Endothelial cell of umbilical vein (primary cell): ENCODE measurements around the gene TTLL13. TPM values are rescaled to one million over a fixed set of nuclear protein-coding genes. Genes with fewer than 3 reads are reported as not detected.

Experiments used
- BruUV-seq: library from RNA; stranded (reverse); fragments of 400-500 nt; replicated peaks from 2 replicates; lab custom pipeline; 2021; lab: Mats Ljungman, UMichigan
- CTCF ChIA-PET: fragments of 300-600, 350-600 bp; sonication (Branson Sonifier 250); formaldehyde crosslinking; loops from one replicate; lab custom pipeline; 2021; ENCODE audit warnings: antibody characterized with exemption, inconsistent platforms; lab: Charles Lee
- POLR2A ChIA-PET: fragments of 300-600, 350-600 bp; sonication (Branson Sonifier 250); formaldehyde crosslinking; loops from one replicate; lab custom pipeline; 2021; ENCODE audit warnings: antibody characterized with exemption, inconsistent platforms; lab: Charles Lee
- DNase-seq: peaks from one replicate; pipeline ENCODE4 v3.0.0-alpha.2; 2011; ENCODE audit warnings: low read depth, low spot score
- FAIRE-seq: peaks from 2 replicates; lab custom pipeline; 2011; peaks lifted over from hg19 to GRCh38; lab: Jason Lieb, UNC
- H2AFZ ChIP-seq: 2 replicates; pipeline ENCODE4 v1.6.0; 2012; ENCODE audit warnings: low read depth, low read length, control low read depth, inconsistent platforms
- H3K27ac ChIP-seq: 2 replicates; pipeline ENCODE4 v1.5.1; 2011; ENCODE audit warnings: low read depth, mild to moderate bottlenecking, control low read depth, low read length, moderate library complexity; ENCODE audit not compliant: insufficient read depth
- H3K27me3 ChIP-seq, 2 experiments: 2 replicates each; pipeline versions ENCODE4 v1.6.0 to v1.6.1; 2011; ENCODE audit warnings: low read length in 2 of 2, mixed read lengths in 1 of 2; ENCODE audit not compliant: control insufficient read depth in 2 of 2, insufficient read depth in 2 of 2
- H3K36me3 ChIP-seq, 2 experiments: 2 replicates in 1 of 2; 3 replicates in 1 of 2; pipeline ENCODE4 v1.5.1; 2011; ENCODE audit warnings: low read length in 2 of 2, mild to moderate bottlenecking in 1 of 2, moderate library complexity in 1 of 2; ENCODE audit not compliant: control insufficient read depth in 2 of 2, insufficient read depth in 2 of 2; ENCODE audit errors: extremely low read depth in 1 of 2
- H3K4me1 ChIP-seq: 3 replicates; pipeline ENCODE4 v1.5.1; 2011; ENCODE audit warnings: mild to moderate bottlenecking, low read length; ENCODE audit not compliant: control insufficient read depth, insufficient read depth; ENCODE audit errors: extremely low read depth
- H3K4me2 ChIP-seq: 2 replicates; pipeline ENCODE4 v1.6.1; 2011; ENCODE audit warnings: low read length, control low read depth, mixed read lengths; ENCODE audit not compliant: insufficient read depth
- H3K4me3 ChIP-seq, 3 experiments: fragments of 200-600 bp in 1 of 3; sonication (generic), shearing (Covaris generic) in 1 of 3; replicated peaks in 1 of 3; 2 replicates each; pipeline ENCODE4 v1.5.1; 2011 to 2016; ENCODE audit warnings: control low read depth in 3 of 3, low read length in 3 of 3, mild to moderate bottlenecking in 2 of 3, inconsistent platforms in 1 of 3, low read depth in 1 of 3, moderate library complexity in 1 of 3; ENCODE audit not compliant: insufficient read depth in 1 of 3
- H3K79me2 ChIP-seq: 2 replicates; pipeline ENCODE4 v1.6.0; 2012; ENCODE audit warnings: low read length, inconsistent platforms; ENCODE audit not compliant: control insufficient read depth, insufficient read depth
- H3K9ac ChIP-seq: replicated peaks from 2 replicates; pipeline ENCODE3; 2011; ENCODE audit warnings: low read length, control low read depth; ENCODE audit not compliant: insufficient read depth; ENCODE audit errors: extremely low read depth
- H3K9me1 ChIP-seq: replicated peaks from 3 replicates; pipeline ENCODE4 v1.6.0; 2011; ENCODE audit warnings: mild to moderate bottlenecking, low read length; ENCODE audit not compliant: control insufficient read depth, insufficient read depth; ENCODE audit errors: extremely low read depth
- H3K9me3 ChIP-seq: replicated peaks from 2 replicates; pipeline ENCODE4 v1.5.1; 2012; ENCODE audit warnings: low read length, inconsistent platforms; ENCODE audit not compliant: control insufficient read depth, insufficient read depth
- H4K20me1 ChIP-seq: replicated peaks from 2 replicates; pipeline ENCODE3; 2011; ENCODE audit warnings: mild to moderate bottlenecking, low read length; ENCODE audit not compliant: control insufficient read depth, insufficient read depth; ENCODE audit errors: extremely low read depth
- EZH2 ChIP-seq: IDR thresholded peaks from 2 replicates; pipeline ENCODE4 v1.6.1; 2012; ENCODE audit warnings: borderline replicate concordance, low read depth, mild to moderate bottlenecking, moderate library complexity, low read length, inconsistent platforms; ENCODE audit not compliant: severe bottlenecking
- FOS ChIP-seq: IDR thresholded peaks from 2 replicates; pipeline ENCODE4 v1.6.1; 2011; ENCODE audit warnings: mild to moderate bottlenecking, low read length, moderate library complexity, borderline replicate concordance; ENCODE audit not compliant: insufficient read depth
- GATA2 ChIP-seq: IDR thresholded peaks from 2 replicates; pipeline ENCODE4 v1.7.0; 2011; ENCODE audit warnings: low read depth, mild to moderate bottlenecking, moderate library complexity, mixed read lengths, low read length; ENCODE audit not compliant: insufficient read length, insufficient read depth
- JUN ChIP-seq: IDR thresholded peaks from 2 replicates; pipeline ENCODE4 v1.6.1; 2011; ENCODE audit warnings: borderline replicate concordance, low read depth; ENCODE audit not compliant: insufficient read length, insufficient read depth
- MYC ChIP-seq: IDR thresholded peaks from one replicate; pipeline ENCODE4 v1.6.1; 2011; ENCODE audit warnings: mild to moderate bottlenecking, low read depth, low read length
- POLR2A ChIP-seq: IDR thresholded peaks from 2 replicates; pipeline ENCODE4 v1.6.1; 2012; ENCODE audit warnings: low read depth, mild to moderate bottlenecking, control low read depth, low read length
- POLR2AphosphoS5 ChIP-seq: IDR thresholded peaks from 2 replicates; pipeline ENCODE4 v1.6.1; 2012; ENCODE audit warnings: low read depth, mild to moderate bottlenecking, control low read depth, low read length, moderate library complexity; ENCODE audit not compliant: insufficient read depth
- dilution Hi-C: fragments of 300-500 bp; cut with MboI; formaldehyde crosslinking; loops from one replicate; pipeline ENCODE4 v1.15.0; 2019; ENCODE audit warnings: low sequenced_read_pairs; ENCODE audit not compliant: extremely low pct_ligation_motif_present
- intact Hi-C: fragments of 100-400 bp; cut with micrococcal nuclease; formaldehyde crosslinking; loops from one replicate; pipeline ENCODE4 v1.10.0; 2022
- polyA plus RNA-seq, 4 experiments: library from polyadenylated mRNA; depleted of rRNA in 3 of 4; stranded (reverse) in 3 of 4; unstranded in 1 of 4; fragments of >200 nt; gene quantifications; 2 replicates each; pipeline versions ENCODE4 v1.2.1 to v1.2.3, GENCODE V29; 2011 to 2012; ENCODE audit warnings: missing spikeins in 1 of 4
- total RNA-seq: library from RNA; stranded (reverse); gene quantifications from 2 replicates; pipeline ENCODE4 v1.2.3, GENCODE V29; 2021
- TF ChIP-seq, protein P1 (sequence below): IDR thresholded peaks from 2 replicates; pipeline ENCODE4 v1.6.1; 2011; ENCODE audit not compliant: insufficient read depth, insufficient read length
- TF ChIP-seq, protein P2 (sequence below), 2 donors: IDR thresholded peaks; 1 replicate in 1 of 2; 2 replicates in 1 of 2; pipeline ENCODE4 v1.5.1; 2011; ENCODE audit warnings: low read length in 2 of 2, mild to moderate bottlenecking in 2 of 2, moderate library complexity in 2 of 2, control low read depth in 1 of 2, inconsistent platforms in 1 of 2, low read depth in 1 of 2; ENCODE audit not compliant: insufficient read depth in 1 of 2; ENCODE audit errors: extremely low read depth in 1 of 2

TTLL13 gene
- total and polyA plus RNA-seq, 2 donors (not counting 3 experiments of a cell fraction or from before 2014, with no cell fraction given), result 0.04 TPM; not detected in 1

DNA sequence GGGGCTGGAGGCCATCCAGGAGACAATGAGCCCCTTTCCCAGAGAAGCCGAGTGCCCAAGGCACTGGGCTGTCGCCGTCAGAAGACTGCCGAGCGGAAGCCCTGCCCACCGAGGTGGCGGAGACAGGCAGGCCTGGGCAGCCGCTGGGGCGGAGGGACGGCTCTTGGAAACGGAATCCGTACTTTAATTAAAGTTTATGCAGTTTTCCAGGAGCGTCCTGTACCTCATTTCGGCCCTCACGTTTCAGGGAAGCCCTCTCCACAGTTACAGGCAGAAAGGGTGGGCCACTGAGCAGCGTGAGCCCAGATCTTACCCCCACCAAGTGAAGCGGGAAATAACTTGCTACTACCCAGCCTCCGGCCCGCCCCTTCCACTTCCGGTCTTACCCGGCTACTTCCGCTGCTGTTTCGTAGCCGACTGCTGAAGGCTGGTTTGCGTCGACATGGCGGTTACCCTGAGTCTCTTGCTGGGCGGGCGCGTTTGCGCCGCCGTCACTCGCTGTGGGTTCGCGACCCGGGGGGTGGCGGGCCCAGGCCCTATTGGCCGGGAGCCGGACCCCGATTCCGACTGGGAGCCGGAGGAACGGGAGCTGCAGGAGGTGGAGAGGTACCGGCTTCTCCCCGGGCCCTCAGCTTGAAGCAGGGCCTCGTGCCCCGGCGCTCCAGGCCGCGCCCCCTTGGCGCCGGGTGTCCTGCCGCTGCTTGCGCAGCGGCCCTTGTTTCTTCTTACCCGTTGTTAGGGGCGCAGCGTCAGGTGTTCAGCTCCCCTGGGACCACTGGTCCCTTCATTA is 16.1 kb downstream of the TTLL13 start, which contains the start of gene NGRN:
Gene NGRN (plus strand): TSS at position 402 of the 790 bp plus-strand sequence. CDS start 41 bp downstream, at position 443.
- FAIRE-seq, result peak; percentile 90
- Histone ChIP-seq H3K36me3 (peaks cover 3 to 8% of the 10 kb centered on the region in 2 experiments), H2AFZ (peak within 1 kb of the TSS; percentile 29), H3K4me1 (peaks cover 55% of the 10 kb centered on the region), H3K9me3 (no peaks in the 10 kb centered on the region), H3K79me2 (peaks cover 43% of the 10 kb centered on the region), H3K9ac (peak within 1 kb of the TSS; percentile 84), H3K4me2 (peak within 1 kb of the TSS; percentile 98), H3K27me3 (no peaks in the 10 kb centered on the region), H4K20me1 (no peaks in the 10 kb centered on the region), H3K4me3 (peak within 1 kb of the TSS; percentile 82 to 95 (median 85)), H3K9me1 (no peaks in the 10 kb centered on the region), H3K27ac (peak within 1 kb of the TSS; percentile 76)
- dilution Hi-C loops, result no loop called here
- peak; percentile 96 for DNase-seq
- CTCF ChIA-PET, result interaction anchor here (0.6 to 1.2 kb wide), 7 partner anchors 16 to 129 kb away, joined by 3 to 8 read pairs (median 3); partner anchors contain the start of genes CIB1, GDPGP1, SEMA4B and TTLL13
- POLR2A ChIA-PET, result interaction anchor here (1.1 kb wide), 1 partner anchor 32 kb away, joined by 6 read pairs; the partner anchor contains the start of genes CIB1 and GDPGP1
- intact Hi-C loops, result loop anchor here (1.0 kb wide), 2 partner anchors 16 to 31 kb away; partner anchors contain the start of genes GDPGP1 and TTLL13
- TF ChIP-seq GATA2 (no peak), JUN (no peak), EZH2 (no peak), FOS (no peak), POLR2A (peak; percentile 96), POLR2AphosphoS5 (peak; percentile 96), MYC (peak; percentile 67)
- TF ChIP-seq, protein P1, sequence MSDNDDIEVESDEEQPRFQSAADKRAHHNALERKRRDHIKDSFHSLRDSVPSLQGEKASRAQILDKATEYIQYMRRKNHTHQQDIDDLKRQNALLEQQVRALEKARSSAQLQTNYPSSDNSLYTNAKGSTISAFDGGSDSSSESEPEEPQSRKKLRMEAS, result no peak
- TF ChIP-seq, protein P2, sequence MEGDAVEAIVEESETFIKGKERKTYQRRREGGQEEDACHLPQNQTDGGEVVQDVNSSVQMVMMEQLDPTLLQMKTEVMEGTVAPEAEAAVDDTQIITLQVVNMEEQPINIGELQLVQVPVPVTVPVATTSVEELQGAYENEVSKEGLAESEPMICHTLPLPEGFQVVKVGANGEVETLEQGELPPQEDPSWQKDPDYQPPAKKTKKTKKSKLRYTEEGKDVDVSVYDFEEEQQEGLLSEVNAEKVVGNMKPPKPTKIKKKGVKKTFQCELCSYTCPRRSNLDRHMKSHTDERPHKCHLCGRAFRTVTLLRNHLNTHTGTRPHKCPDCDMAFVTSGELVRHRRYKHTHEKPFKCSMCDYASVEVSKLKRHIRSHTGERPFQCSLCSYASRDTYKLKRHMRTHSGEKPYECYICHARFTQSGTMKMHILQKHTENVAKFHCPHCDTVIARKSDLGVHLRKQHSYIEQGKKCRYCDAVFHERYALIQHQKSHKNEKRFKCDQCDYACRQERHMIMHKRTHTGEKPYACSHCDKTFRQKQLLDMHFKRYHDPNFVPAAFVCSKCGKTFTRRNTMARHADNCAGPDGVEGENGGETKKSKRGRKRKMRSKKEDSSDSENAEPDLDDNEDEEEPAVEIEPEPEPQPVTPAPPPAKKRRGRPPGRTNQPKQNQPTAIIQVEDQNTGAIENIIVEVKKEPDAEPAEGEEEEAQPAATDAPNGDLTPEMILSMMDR (IDR thresholded peaks at IDR 0.05; ENCODE audit: extremely low read depth in 1 of 2, insufficient read depth in 1 of 2, low read depth in 1 of 2, low read length in 2 of 2), result no peak
- TSS peak; percentile 97 for BruUV-seq
